Loucy (cell line): ENCODE measurements around the gene DNAJC30.

Experiments used
- CTCF ChIP-seq: fragments of 200-600 bp; sonication (generic); conservative IDR thresholded peaks from 2 replicates; pipeline ENCODE4 v1.5.1; 2014; ENCODE audit warnings: mild to moderate bottlenecking, antibody characterized with exemption, low read length
- EZH2phosphoT487 ChIP-seq: fragments of 200-600 bp; IDR thresholded peaks from 2 replicates; pipeline ENCODE4 v1.6.1; 2018; ENCODE audit warnings: antibody characterized with exemption, mild to moderate bottlenecking, moderate library complexity, borderline replicate concordance

- no peak for TF ChIP-seq CTCF
- no peak for TF ChIP-seq EZH2phosphoT487
Measured at GRCh38 chr7:73633844-73634243, 49.4 kb downstream of the DNAJC30 start.
